Ishikawa (cell line): ENCODE measurements around the gene TRIP6.

Source experiments
- CEBPB ChIP-seq: IDR thresholded peaks from 2 replicates; pipeline ENCODE4 v1.6.1; 2012
- CREB1 ChIP-seq: IDR thresholded peaks from 2 replicates; pipeline ENCODE4 v1.6.1; 2012; ENCODE audit warnings: low read depth
- EGR1 ChIP-seq: IDR thresholded peaks from 2 replicates; pipeline ENCODE4 v1.6.1; 2012
- EP300 ChIP-seq: IDR thresholded peaks from 2 replicates; pipeline ENCODE4 v1.6.1; 2012; ENCODE audit warnings: borderline replicate concordance
- FOXM1 ChIP-seq: IDR thresholded peaks from 2 replicates; pipeline ENCODE4 v1.6.1; 2012; ENCODE audit warnings: low read depth, borderline replicate concordance
- NFIC ChIP-seq: IDR thresholded peaks from 2 replicates; pipeline ENCODE4 v1.6.1; 2012
- RAD21 ChIP-seq: IDR thresholded peaks from 2 replicates; pipeline ENCODE4 v1.6.1; 2012; ENCODE audit warnings: low read depth
- TAF1 ChIP-seq: IDR thresholded peaks from 2 replicates; pipeline ENCODE4 v1.6.1; 2012; ENCODE audit warnings: low read depth, mild to moderate bottlenecking
- TCF12 ChIP-seq: IDR thresholded peaks from 2 replicates; pipeline ENCODE4 v1.6.1; 2012; ENCODE audit warnings: low read depth
- TEAD4 ChIP-seq: IDR thresholded peaks from 2 replicates; pipeline ENCODE4 v1.6.1; 2012
- YY1 ChIP-seq: IDR thresholded peaks from 2 replicates; pipeline ENCODE4 v1.6.1; 2012; ENCODE audit warnings: low read depth
- ZBTB7A ChIP-seq: IDR thresholded peaks from 2 replicates; pipeline ENCODE4 v1.6.1; 2012; ENCODE audit warnings: low read depth
- TF ChIP-seq, protein P1 (sequence below): IDR thresholded peaks from 2 replicates; pipeline ENCODE4 v1.6.1; 2012; ENCODE audit warnings: low read depth, mild to moderate bottlenecking
- TF ChIP-seq, protein P2 (sequence below): IDR thresholded peaks from 2 replicates; pipeline ENCODE4 v1.6.1; 2012
- TF ChIP-seq, protein P3 (sequence below): IDR thresholded peaks from 2 replicates; pipeline ENCODE4 v1.6.1; 2012

The TRIP6 gene

DNA sequence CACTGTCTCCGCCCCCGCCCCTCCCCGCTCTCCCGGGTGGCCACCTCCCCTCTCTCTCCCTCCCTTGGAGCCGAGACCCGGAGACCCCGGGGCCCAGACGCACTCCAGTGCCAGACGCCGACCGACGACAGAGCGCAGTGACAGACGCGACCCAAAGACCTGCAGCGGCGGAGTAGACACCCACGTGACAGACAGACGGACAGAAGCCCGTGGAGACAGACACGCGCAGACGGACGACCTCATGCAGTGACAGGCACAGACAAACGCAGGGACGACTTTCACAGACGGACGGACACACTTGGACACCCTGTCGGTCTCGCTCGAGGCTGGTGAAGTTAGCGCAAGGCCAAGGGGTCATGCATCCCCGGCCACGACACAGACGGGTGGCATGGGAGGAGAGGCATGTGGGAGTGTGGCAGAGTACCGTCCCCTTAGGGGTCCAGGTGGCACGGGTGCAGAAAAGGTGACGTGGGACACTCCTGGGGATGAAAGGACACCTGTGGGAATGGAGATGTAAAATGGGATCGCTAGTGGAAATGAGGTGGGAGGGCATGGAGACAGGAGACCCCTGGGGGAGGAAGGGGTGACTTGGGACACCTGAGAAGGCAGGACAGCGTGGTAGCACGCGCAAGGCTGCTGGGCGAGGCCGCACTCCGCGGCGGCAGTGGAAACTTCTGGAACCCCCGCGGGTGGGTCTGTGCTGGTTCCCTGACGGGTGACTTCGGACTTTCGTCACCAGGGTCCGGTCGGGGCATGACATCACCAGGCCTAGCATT is 29.0 kb downstream of the TRIP6 start:
- TF ChIP-seq NFIC (no peak), RAD21 (no peak), TAF1 (no peak), FOXM1 (no peak), CEBPB (no peak), YY1 (no peak), TEAD4 (no peak), CREB1 (0 out of 2 replicates have a peak, but pooled peaks have one; percentile 25), EP300 (no peak), ZBTB7A (peak; percentile 80), TCF12 (0 out of 2 replicates have a peak, but pooled peaks have one; percentile 18), EGR1 (no peak)
- TF ChIP-seq, protein P1, sequence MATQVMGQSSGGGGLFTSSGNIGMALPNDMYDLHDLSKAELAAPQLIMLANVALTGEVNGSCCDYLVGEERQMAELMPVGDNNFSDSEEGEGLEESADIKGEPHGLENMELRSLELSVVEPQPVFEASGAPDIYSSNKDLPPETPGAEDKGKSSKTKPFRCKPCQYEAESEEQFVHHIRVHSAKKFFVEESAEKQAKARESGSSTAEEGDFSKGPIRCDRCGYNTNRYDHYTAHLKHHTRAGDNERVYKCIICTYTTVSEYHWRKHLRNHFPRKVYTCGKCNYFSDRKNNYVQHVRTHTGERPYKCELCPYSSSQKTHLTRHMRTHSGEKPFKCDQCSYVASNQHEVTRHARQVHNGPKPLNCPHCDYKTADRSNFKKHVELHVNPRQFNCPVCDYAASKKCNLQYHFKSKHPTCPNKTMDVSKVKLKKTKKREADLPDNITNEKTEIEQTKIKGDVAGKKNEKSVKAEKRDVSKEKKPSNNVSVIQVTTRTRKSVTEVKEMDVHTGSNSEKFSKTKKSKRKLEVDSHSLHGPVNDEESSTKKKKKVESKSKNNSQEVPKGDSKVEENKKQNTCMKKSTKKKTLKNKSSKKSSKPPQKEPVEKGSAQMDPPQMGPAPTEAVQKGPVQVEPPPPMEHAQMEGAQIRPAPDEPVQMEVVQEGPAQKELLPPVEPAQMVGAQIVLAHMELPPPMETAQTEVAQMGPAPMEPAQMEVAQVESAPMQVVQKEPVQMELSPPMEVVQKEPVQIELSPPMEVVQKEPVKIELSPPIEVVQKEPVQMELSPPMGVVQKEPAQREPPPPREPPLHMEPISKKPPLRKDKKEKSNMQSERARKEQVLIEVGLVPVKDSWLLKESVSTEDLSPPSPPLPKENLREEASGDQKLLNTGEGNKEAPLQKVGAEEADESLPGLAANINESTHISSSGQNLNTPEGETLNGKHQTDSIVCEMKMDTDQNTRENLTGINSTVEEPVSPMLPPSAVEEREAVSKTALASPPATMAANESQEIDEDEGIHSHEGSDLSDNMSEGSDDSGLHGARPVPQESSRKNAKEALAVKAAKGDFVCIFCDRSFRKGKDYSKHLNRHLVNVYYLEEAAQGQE, result no peak
- TF ChIP-seq, protein P2, sequence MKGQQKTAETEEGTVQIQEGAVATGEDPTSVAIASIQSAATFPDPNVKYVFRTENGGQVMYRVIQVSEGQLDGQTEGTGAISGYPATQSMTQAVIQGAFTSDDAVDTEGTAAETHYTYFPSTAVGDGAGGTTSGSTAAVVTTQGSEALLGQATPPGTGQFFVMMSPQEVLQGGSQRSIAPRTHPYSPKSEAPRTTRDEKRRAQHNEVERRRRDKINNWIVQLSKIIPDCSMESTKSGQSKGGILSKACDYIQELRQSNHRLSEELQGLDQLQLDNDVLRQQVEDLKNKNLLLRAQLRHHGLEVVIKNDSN, result peak; percentile 64
- TF ChIP-seq, protein P3, sequence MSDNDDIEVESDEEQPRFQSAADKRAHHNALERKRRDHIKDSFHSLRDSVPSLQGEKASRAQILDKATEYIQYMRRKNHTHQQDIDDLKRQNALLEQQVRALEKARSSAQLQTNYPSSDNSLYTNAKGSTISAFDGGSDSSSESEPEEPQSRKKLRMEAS, result peak; percentile 78

DNA sequence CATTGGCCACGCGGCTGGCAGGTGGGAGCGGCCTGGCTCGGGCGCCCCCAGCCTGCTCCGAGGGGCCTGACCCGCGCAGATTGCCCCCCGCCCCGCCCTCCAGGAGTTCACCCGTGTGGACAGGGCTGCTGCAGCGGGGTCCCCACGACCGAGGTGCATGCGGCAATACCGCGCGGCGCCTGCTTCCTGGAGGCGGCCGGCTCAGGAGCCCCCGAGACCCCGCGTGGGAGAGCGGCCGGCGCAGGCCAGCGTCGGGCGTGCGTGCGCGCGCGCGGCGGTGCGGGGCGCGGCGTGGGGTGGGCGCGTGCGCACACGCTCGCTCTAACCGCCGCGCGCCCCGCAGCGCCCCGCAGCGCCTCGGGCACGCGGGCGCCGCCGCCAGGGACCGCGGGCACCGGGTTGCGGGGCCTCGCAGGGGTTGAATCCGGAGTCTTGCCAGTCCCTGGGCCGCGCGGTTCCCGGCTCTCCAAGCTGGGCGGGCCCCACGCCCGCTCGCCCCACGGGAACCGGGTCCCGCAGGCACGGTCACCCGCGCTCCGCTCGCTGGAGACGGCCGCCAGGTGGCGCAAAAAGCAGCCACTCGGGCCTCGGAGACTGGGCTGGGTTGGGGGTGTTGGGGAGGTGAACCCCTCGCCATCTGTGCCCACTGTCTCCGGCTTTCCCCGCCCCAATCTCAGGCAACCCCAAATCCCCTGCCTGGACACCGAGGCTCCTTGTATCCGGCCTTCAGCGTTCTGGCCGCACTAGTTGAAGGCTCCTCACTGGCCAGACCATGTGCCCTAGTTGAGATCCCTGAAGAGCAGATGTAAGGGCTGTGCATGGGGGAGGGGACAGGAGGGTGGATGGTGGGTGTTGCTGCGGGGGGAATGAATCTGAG is 29.8 kb downstream of the TRIP6 start:
- TF ChIP-seq RAD21 (peak; percentile 62), TEAD4 (no peak), ZBTB7A (peak; percentile 90)
- TF ChIP-seq, protein P3, result peak; percentile 48

DNA sequence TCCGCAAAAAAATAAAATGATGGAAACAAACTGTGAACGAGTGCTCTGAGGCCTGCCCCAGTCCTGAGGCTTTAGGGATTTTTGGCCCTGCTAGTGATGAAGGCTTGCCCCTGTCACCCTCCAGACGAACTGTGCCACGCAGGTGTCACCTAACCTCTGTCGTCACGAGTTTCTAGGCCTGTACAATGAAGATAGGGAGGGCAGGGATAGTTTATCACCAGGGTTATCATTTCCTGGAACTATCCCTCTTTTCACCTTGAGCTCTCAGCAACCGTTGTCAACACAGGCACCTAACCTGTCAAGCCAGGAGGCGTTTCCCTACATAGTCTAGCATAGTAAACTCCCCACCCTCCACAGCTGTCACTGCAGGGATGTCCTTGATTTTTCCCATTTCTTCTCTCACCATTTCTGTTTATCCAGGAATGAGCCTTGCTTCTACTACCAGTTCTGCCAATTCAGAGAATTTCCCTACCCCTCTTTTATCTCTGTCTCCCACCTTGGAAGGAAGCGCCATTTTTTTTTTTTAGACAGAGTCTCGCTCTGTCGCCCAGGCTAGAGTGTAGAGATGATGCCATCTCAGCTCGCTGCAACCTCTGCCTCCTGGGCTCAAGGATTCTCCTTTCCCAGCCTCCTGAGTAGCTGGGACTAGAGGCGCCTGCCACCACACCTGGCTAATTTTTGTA is 30.7 kb downstream of the TRIP6 start:
- TF ChIP-seq, protein P3, result no peak
- TF ChIP-seq FOXM1 (no peak), EGR1 (no peak), EP300 (no peak), NFIC (no peak), TCF12 (no peak), ZBTB7A (no peak), TEAD4 (no peak), TAF1 (no peak), RAD21 (no peak), CREB1 (no peak), YY1 (no peak), CEBPB (no peak)
- TF ChIP-seq, protein P2, result no peak
- TF ChIP-seq, protein P1, result no peak

DNA sequence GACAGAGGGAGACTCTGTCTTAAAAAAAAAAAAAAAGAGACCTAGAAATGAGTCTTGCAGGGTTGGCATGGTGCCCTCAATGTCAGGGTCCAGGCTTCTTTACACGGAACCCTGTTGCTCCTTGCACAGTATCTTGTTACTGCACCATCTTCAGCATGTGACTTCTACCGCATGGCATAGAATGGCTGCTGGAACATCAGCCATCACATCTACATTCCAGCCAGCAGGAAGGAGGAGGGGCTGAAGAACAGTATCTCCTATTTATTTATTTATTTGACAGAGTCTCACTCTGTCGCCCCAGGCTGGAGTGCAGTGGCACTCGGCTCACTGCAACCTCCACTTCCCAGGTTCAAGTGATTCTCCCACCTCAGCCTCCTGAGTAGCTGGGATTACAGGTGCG is 32.2 kb downstream of the TRIP6 start:
- TF ChIP-seq TEAD4 (no peak), TCF12 (no peak), EP300 (no peak), RAD21 (no peak), CEBPB (no peak), ZBTB7A (no peak), YY1 (no peak), CREB1 (no peak), EGR1 (no peak), NFIC (no peak), TAF1 (no peak), FOXM1 (no peak)
- TF ChIP-seq, protein P2, result no peak
- TF ChIP-seq, protein P3, result no peak
- TF ChIP-seq, protein P1, result no peak
